IMR-90 (cell line): Measurements from ENCODE around the gene ATP9B. TPM values are rescaled to one million over a fixed set of nuclear protein-coding genes. Genes with fewer than 3 reads are reported as not detected.

Source experiments
- ATAC-seq: fragments of 200-7000 bp; cut with Tn5 transposase; 2 replicates; pipeline ENCODE4 v1.9.1; 2020; ENCODE audit warnings: low read depth, mild to moderate bottlenecking, moderate library complexity
- BruUV-seq: library from RNA; stranded (reverse); fragments of 400-500 nt; replicated peaks from 2 replicates; lab custom pipeline; 2021; lab: Mats Ljungman, UMichigan
- CTCF ChIA-PET: fragments of 300-600 bp; formaldehyde crosslinking; extraction: SDS; loops from one replicate; lab custom pipeline; 2021; ENCODE audit warnings: antibody characterized with exemption; lab: Yijun Ruan, JAX
- POLR2A ChIA-PET: fragments of 300-600 bp; sonication (Branson Sonifier 250); formaldehyde crosslinking; loops from one replicate; lab custom pipeline; 2022; ENCODE audit warnings: antibody characterized with exemption; ENCODE audit not compliant: unreplicated experiment; lab: Charles Lee
- DNase-seq: peaks from one replicate; pipeline ENCODE4 v3.0.0; 2013
- H2AFZ ChIP-seq: replicated peaks from 2 replicates; pipeline ENCODE3; 2013; ENCODE audit warnings: low read length, mild to moderate bottlenecking; ENCODE audit not compliant: poor library complexity
- H2AK5ac ChIP-seq: 2 replicates; pipeline ENCODE4 v1.6.1; 2013; ENCODE audit warnings: low read depth, low read length, inconsistent platforms
- H2AK9ac ChIP-seq: replicated peaks from 2 replicates; pipeline ENCODE3; 2013; ENCODE audit warnings: mild to moderate bottlenecking, low read depth, low read length, moderate library complexity; ENCODE audit not compliant: poor library complexity
- H2BK120ac ChIP-seq: 2 replicates; pipeline ENCODE4 v1.6.1; 2013; ENCODE audit warnings: low read depth, low read length, inconsistent platforms
- H2BK15ac ChIP-seq: 3 replicates; pipeline ENCODE4 v1.6.1; 2013; ENCODE audit warnings: low read depth, low read length, inconsistent platforms
- H2BK20ac ChIP-seq: 2 replicates; pipeline ENCODE4 v1.6.1; 2013; ENCODE audit warnings: low read depth, mild to moderate bottlenecking, inconsistent platforms, low read length, moderate library complexity
- H2BK5ac ChIP-seq: 2 replicates; pipeline ENCODE4 v1.6.1; 2013; ENCODE audit warnings: mild to moderate bottlenecking, low read depth, low read length, inconsistent platforms; ENCODE audit not compliant: poor library complexity, severe bottlenecking
- H3K14ac ChIP-seq: replicated peaks from 2 replicates; pipeline ENCODE4 v1.6.1; 2013; ENCODE audit warnings: low read depth, low read length, inconsistent platforms
- H3K18ac ChIP-seq: 2 replicates; pipeline ENCODE4 v1.6.1; 2013; ENCODE audit warnings: low read depth, low read length, control low read depth
- H3K23ac ChIP-seq: 2 replicates; pipeline ENCODE4 v1.6.1; 2013; ENCODE audit warnings: low read depth, low read length, inconsistent platforms
- H3K27ac ChIP-seq: 2 replicates; pipeline ENCODE4 v1.5.1; 2013; ENCODE audit warnings: mild to moderate bottlenecking, control low read depth, low read length; ENCODE audit not compliant: insufficient read depth
- H3K27me3 ChIP-seq: 2 replicates; pipeline ENCODE4 v1.6.1; 2013; ENCODE audit warnings: low read length; ENCODE audit not compliant: control insufficient read depth, insufficient read depth
- H3K36me3 ChIP-seq: 2 replicates; pipeline ENCODE4 v1.6.1; 2013; ENCODE audit warnings: low read length, mixed read lengths; ENCODE audit not compliant: control insufficient read depth, insufficient read depth
- H3K4ac ChIP-seq: 2 replicates; pipeline ENCODE4 v1.6.1; 2013; ENCODE audit warnings: low read depth, low read length, inconsistent platforms
- H3K4me1 ChIP-seq: 2 replicates; pipeline ENCODE4 v1.6.1; 2013; ENCODE audit warnings: low read length, mixed read lengths; ENCODE audit not compliant: control insufficient read depth, insufficient read depth
- H3K4me2 ChIP-seq: 2 replicates; pipeline ENCODE4 v1.6.1; 2013; ENCODE audit warnings: low read depth, mild to moderate bottlenecking, control low read depth, low read length, moderate library complexity
- H3K4me3 ChIP-seq: 2 replicates; pipeline ENCODE4 v1.5.1; 2013; ENCODE audit warnings: low read depth, mild to moderate bottlenecking, control low read depth, low read length, moderate library complexity; ENCODE audit not compliant: insufficient read depth
- H3K56ac ChIP-seq: 2 replicates; pipeline ENCODE4 v1.6.1; 2013; ENCODE audit warnings: low read length, inconsistent platforms; ENCODE audit not compliant: insufficient read depth; ENCODE audit errors: extremely low read depth
- H3K79me1 ChIP-seq, 2 experiments: 2 replicates each; pipeline ENCODE4 v1.6.1; 2013; ENCODE audit warnings: low read length in 2 of 2, inconsistent platforms in 1 of 2, low read depth in 1 of 2
- H3K9ac ChIP-seq: 2 replicates; pipeline ENCODE4 v1.6.1; 2013; ENCODE audit warnings: low read depth, low read length, control low read depth
- H3K9me1 ChIP-seq: 2 replicates; pipeline ENCODE4 v1.6.1; 2013; ENCODE audit warnings: low read length, inconsistent platforms; ENCODE audit not compliant: insufficient read depth
- H3K9me3 ChIP-seq: 2 replicates; pipeline ENCODE4 v1.6.1; 2013; ENCODE audit warnings: low read length; ENCODE audit not compliant: control insufficient read depth, insufficient read depth
- H4K20me1 ChIP-seq: 2 replicates; pipeline ENCODE4 v1.6.1; 2013; ENCODE audit warnings: low read length, inconsistent platforms; ENCODE audit not compliant: insufficient read depth
- H4K5ac ChIP-seq: 2 replicates; pipeline ENCODE4 v1.6.1; 2013; ENCODE audit warnings: mild to moderate bottlenecking, low read depth, low read length, control low read depth
- H4K8ac ChIP-seq, 2 experiments: 2 replicates each; pipeline ENCODE4 v1.6.1; 2013; ENCODE audit warnings: low read depth in 2 of 2, low read length in 2 of 2, control low read depth in 1 of 2, inconsistent platforms in 1 of 2
- H4K91ac ChIP-seq: 2 replicates; pipeline ENCODE4 v1.6.1; 2013; ENCODE audit warnings: low read depth, low read length, inconsistent platforms; ENCODE audit not compliant: insufficient read depth
- CEBPB ChIP-seq: IDR thresholded peaks from 2 replicates; pipeline ENCODE4 v1.6.1; 2012; ENCODE audit warnings: low read depth, low read length, improper control_type of control experiment
- CTCF ChIP-seq: conservative IDR thresholded peaks from 2 replicates; pipeline ENCODE4 v1.5.1; 2012; ENCODE audit warnings: mild to moderate bottlenecking, low read depth, low read length, improper control_type of control experiment
- ELK1 ChIP-seq: fragments of 150-350 bp; IDR thresholded peaks from 2 replicates; pipeline ENCODE4 v1.6.1; 2016; ENCODE audit warnings: low read depth, mild to moderate bottlenecking, low read length, moderate library complexity, borderline replicate concordance
- FOS ChIP-seq: fragments of 150-350 bp; IDR thresholded peaks from 2 replicates; pipeline ENCODE4 v1.6.1; 2016; ENCODE audit warnings: low read depth, low read length
- MAZ ChIP-seq: IDR thresholded peaks from 2 replicates; pipeline ENCODE4 v1.6.1; 2012; ENCODE audit warnings: low read depth, mild to moderate bottlenecking, low read length, improper control_type of control experiment, moderate library complexity, borderline replicate concordance
- RCOR1 ChIP-seq: IDR thresholded peaks from 2 replicates; pipeline ENCODE4 v1.6.1; 2012; ENCODE audit warnings: mild to moderate bottlenecking, low read length, improper control_type of control experiment; ENCODE audit not compliant: insufficient replicate concordance
- SMC3 ChIP-seq: fragments of 150-350 bp; IDR thresholded peaks from 2 replicates; pipeline ENCODE4 v1.6.1; 2016; ENCODE audit warnings: low read depth, mild to moderate bottlenecking, antibody characterized with exemption, low read length, moderate library complexity
- WGBS, 2 experiments: methylation state at CpG; one replicate each; pipeline versions ENCODE4 v1.1.5 to v1.1.7; 2013; ENCODE audit warnings: missing lambda C conversion rate in 2 of 2; ENCODE audit not compliant: insufficient read length in 1 of 2; ENCODE audit errors: extremely low coverage in 2 of 2; 5-methylcytosine and 5-hydroxymethylcytosine counted together
- dilution Hi-C: fragments of 300-500 bp; cut with HindIII; formaldehyde crosslinking; loops from one replicate; pipeline ENCODE4 v1.14.3; 2018; ENCODE audit warnings: low sequenced_read_pairs; ENCODE audit not compliant: unreplicated experiment
- in situ Hi-C: fragments of 300-500 bp; cut with MboI; formaldehyde crosslinking; loops from 3 replicates; pipeline ENCODE4 v1.14.3; 2019; ENCODE audit warnings: low sequenced_read_pairs, inconsistent platforms, mixed read lengths
- intact Hi-C: fragments of 100-400 bp; cut with micrococcal nuclease; formaldehyde crosslinking; loops from 2 replicates; pipeline ENCODE4 v1.10.0; 2022
- polyA plus RNA-seq, 3 experiments: library from polyadenylated mRNA; depleted of rRNA; stranded (reverse); fragments of >200 nt; gene quantifications; 2 replicates each; pipeline ENCODE4 v1.2.3, GENCODE V29; 2012; ENCODE audit warnings: low replicate concordance in 1 of 3
- total RNA-seq: library from RNA; depleted of rRNA; stranded (reverse); fragments of >200 nt; gene quantifications from 2 replicates; pipeline ENCODE4 v1.2.3, GENCODE V29; 2012

ATP9B gene
- total and polyA plus RNA-seq, 2 of the 4 experiments (the other 2 are of a cell fraction) = 11.0 to 11.5 TPM

DNA sequence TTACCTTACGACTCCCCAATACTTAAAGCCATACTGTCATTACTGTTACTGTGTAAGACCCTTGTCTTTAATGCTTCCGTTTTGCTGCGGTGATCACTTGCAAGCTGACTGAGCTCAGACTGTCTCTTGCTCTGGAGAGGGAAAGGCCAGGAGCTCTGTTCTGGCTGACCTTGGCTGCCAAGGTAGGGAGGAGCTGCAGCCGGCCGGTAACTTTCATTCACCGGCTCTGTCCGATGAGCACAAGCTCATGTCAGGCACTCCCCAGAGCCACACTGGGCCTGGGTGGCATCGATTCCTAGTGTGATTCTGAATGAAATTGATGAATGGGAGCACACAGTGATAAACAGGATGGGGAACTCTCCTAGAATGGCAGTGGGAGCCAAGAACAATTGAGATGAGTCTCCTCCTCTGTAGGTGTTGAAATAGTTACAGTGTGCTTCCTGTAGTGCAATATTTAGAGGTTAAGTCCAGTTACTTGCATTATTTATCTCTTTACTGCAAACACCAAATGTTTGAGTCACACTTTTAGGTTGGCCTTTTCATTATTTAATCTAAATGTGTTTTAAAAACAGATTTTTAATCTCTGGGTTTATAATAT is 100.9 kb downstream of the ATP9B start:
- no peak overlapping the region for H2BK120ac ChIP-seq
- H3K9ac ChIP-seq = no peak overlapping the region
- intact Hi-C loops (no loop called here), in situ Hi-C loops (no loop called here), dilution Hi-C loops (no loop called here)
- no peaks in the 10 kb centered on the region for H3K9me3 ChIP-seq
- no TSS peak for BruUV-seq
- H3K14ac ChIP-seq = no peak overlapping the region
- H4K8ac ChIP-seq = no peak overlapping the region
- H3K4me3 ChIP-seq = no peak overlapping the region
- H2AFZ ChIP-seq = no peak overlapping the region
- H3K18ac ChIP-seq = no peak overlapping the region
- H3K4me1 ChIP-seq = peaks cover 3% of the 10 kb centered on the region
- H3K4me2 ChIP-seq = no peak overlapping the region
- no peak overlapping the region for H2BK15ac ChIP-seq
- DNase-seq (peak; percentile 35), ATAC-seq (peak; percentile 27; the same call in 1 of the 2 replicates)
- no peaks in the 10 kb centered on the region for H4K20me1 ChIP-seq
- WGBS, 2 experiments = 76% methylated on average over 5 of the region's 8 CpGs; no CpG with 5 or more reads in 1 of the 2 experiments
- no peak overlapping the region for H4K5ac ChIP-seq
- peaks cover 8% of the 10 kb centered on the region; the same call in 1 of the 2 replicates for H3K9me1 ChIP-seq
- ChIA-PET CTCF (no interaction called here), POLR2A (no interaction called here)
- H3K4ac ChIP-seq = no peak overlapping the region
- H4K91ac ChIP-seq = no peak overlapping the region
- H3K36me3 ChIP-seq = peaks cover 12% of the 10 kb centered on the region
- no peak overlapping the region for H3K27ac ChIP-seq
- no peak overlapping the region for H3K56ac ChIP-seq
- no peak overlapping the region for H2AK9ac ChIP-seq
- no peak overlapping the region for H2BK20ac ChIP-seq
- TF ChIP-seq CEBPB (0 out of 2 replicates have a peak, but pooled peaks have one; percentile 11), RCOR1 (no peak), SMC3 (no peak), ELK1 (no peak), FOS (no peak), MAZ (no peak), CTCF (no peak)
- H2AK5ac ChIP-seq = no peak overlapping the region
- H3K27me3 ChIP-seq = no peaks in the 10 kb centered on the region
- no peaks in the 10 kb centered on the region; a peak in 1 of 4 replicates for H3K79me1 ChIP-seq
- H2BK5ac ChIP-seq = no peak overlapping the region
- H3K23ac ChIP-seq = no peak overlapping the region
